PC-9 (cell line): ENCODE measurements around the gene AVL9. TPM values are rescaled to one million over a fixed set of nuclear protein-coding genes. Genes with fewer than 3 reads are reported as not detected.

Experiments used
- BruUV-seq: library from RNA; stranded (reverse); fragments of 400-500 nt; replicated peaks from 2 replicates; lab custom pipeline; 2021; lab: Mats Ljungman, UMichigan
- CTCF ChIA-PET: fragments of 300-600 bp; sonication (Branson Sonifier 250); formaldehyde crosslinking; loops from one replicate; lab custom pipeline; 2022; ENCODE audit warnings: antibody characterized with exemption; lab: Charles Lee
- POLR2A ChIA-PET: fragments of 300-600 bp; sonication (Branson Sonifier 250); formaldehyde crosslinking; loops from one replicate; lab custom pipeline; 2022; ENCODE audit warnings: antibody characterized with exemption; ENCODE audit not compliant: unreplicated experiment; lab: Charles Lee
- DNase-seq, 2 experiments: peaks; one replicate each; pipeline versions ENCODE4 v3.0.0 to v3.0.0-alpha.2; 2015 to 2022; ENCODE audit warnings: mixed read lengths in 1 of 2
- H2AFZ ChIP-seq: fragments of 200-600 bp; sonication (generic); 2 replicates; pipeline ENCODE4 v1.8.1; 2017; ENCODE audit warnings: antibody characterized with exemption
- H3F3A ChIP-seq: fragments of 200-600 bp; sonication (generic); 2 replicates; pipeline ENCODE4 v1.8.1; 2017; ENCODE audit warnings: antibody characterized with exemption, mild to moderate bottlenecking, low read depth; ENCODE audit not compliant: insufficient read depth
- H3K27ac ChIP-seq: fragments of 200-600 bp; sonication (generic); 2 replicates; pipeline ENCODE4 v1.6.1; 2016; ENCODE audit warnings: mixed run types
- H3K27me3 ChIP-seq: fragments of 200-600 bp; sonication (generic); 2 replicates; pipeline ENCODE4 v1.6.1; 2016; ENCODE audit warnings: low read depth, mixed run types; ENCODE audit not compliant: insufficient read depth
- H3K36me3 ChIP-seq: fragments of 200-600 bp; sonication (generic); 2 replicates; pipeline ENCODE4 v1.6.1; 2016; ENCODE audit warnings: low read depth, mixed run types
- H3K4me1 ChIP-seq: fragments of 200-600 bp; sonication (generic); replicated peaks from 2 replicates; pipeline ENCODE4 v1.6.1; 2016; ENCODE audit warnings: mixed run types; ENCODE audit not compliant: insufficient read depth
- H3K4me2 ChIP-seq: fragments of 200-600 bp; sonication (generic); 2 replicates; pipeline ENCODE4 v1.6.1; 2017; ENCODE audit warnings: mixed run types
- H3K4me3 ChIP-seq: fragments of 200-600 bp; sonication (generic); 2 replicates; pipeline ENCODE4 v1.6.1; 2016; ENCODE audit warnings: mixed run types
- H3K79me2 ChIP-seq: fragments of 200-600 bp; sonication (generic); 2 replicates; pipeline ENCODE4 v1.6.1; 2017; ENCODE audit warnings: low read depth, mixed run types
- H3K9me2 ChIP-seq: fragments of 200-600 bp; sonication (generic); 2 replicates; pipeline ENCODE4 v1.8.1; 2017; ENCODE audit warnings: mild to moderate bottlenecking; ENCODE audit not compliant: insufficient read depth
- H3K9me3 ChIP-seq: fragments of 200-600 bp; sonication (generic); 2 replicates; pipeline ENCODE4 v1.8.1; 2016; ENCODE audit warnings: low read depth; ENCODE audit not compliant: insufficient read depth
- H4K20me1 ChIP-seq: fragments of 200-600 bp; sonication (generic); 2 replicates; pipeline ENCODE4 v1.8.1; 2017; ENCODE audit not compliant: insufficient read depth
- EZH2 ChIP-seq: fragments of 200-600 bp; sonication (generic); IDR thresholded peaks from 2 replicates; pipeline ENCODE4 v1.8.0; 2017; ENCODE audit warnings: antibody characterized with exemption, low read depth
- intact Hi-C: fragments of 100-400 bp; cut with micrococcal nuclease; formaldehyde crosslinking; loops from one replicate; pipeline ENCODE4 v1.10.0; 2022; ENCODE audit not compliant: unreplicated experiment
- total RNA-seq: library from RNA; stranded (reverse); gene quantifications from 2 replicates; pipeline ENCODE4 v1.2.3, GENCODE V29; 2021
- TF ChIP-seq, protein P1 (sequence below): fragments of 200-600 bp; sonication (generic); conservative IDR thresholded peaks from 2 replicates; pipeline ENCODE4 v1.6.1; 2017; ENCODE audit warnings: mixed run types, antibody characterized with exemption, mild to moderate bottlenecking, moderate library complexity

Gene AVL9
- total RNA-seq, 1 experiment from 2014 or later, result 57.1 TPM

DNA sequence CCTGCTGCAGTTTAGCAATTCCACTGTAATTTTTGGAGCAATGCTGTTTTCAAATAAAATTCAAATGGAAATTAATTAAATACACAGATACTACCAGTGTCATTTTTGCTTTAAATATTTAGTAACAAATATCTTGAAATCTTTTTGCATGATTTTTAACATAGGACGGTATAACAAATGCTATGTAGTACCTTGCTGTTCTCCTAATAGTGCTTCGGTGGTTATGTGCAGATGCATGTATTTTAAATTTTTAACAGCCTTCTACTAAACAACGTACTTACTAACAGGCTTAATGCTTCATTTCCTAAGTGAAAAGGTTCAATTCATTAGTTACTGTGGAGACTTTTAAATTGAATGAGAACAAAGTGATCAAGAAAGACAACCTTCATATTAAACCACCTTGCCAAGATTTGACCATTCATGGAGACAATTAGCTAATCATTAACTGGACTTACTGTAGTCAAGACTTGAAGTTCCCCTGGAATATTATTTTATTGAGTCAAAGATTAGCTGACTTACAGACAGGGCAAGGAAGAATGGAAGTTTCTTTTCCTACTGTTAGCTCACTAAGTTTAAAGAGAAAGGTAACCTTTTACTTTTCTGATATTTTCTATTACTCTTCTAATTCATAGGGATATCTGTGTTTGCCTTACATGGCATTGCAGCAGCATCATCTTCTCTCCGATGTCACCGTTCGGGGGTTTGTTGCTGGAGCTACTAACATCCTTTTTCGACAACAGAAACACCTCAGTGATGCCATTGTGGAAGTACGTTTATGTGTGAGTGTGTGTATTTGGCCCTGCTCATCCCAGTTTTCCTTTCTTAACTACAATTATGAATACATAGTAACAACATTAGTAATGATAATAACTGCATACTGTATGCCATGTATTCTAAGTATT lies 74.3 kb downstream of the AVL9 start:
- Histone ChIP-seq H4K20me1 (0 out of 2 replicates have a peak, but pooled peaks cover 6% of the 10 kb centered on the region), H3K36me3 (peaks cover 34% of the 10 kb centered on the region), H3K27me3 (no peaks in the 10 kb centered on the region), H3K4me1 (no peaks in the 10 kb centered on the region), H3K9me2 (no peaks in the 10 kb centered on the region), H3K27ac (no peak overlapping the region), H3K79me2 (peaks cover 6% of the 10 kb centered on the region; the same call in 1 of the 2 replicates), H3K4me3 (no peak overlapping the region), H2AFZ (no peak overlapping the region), H3K9me3 (no peaks in the 10 kb centered on the region), H3K4me2 (no peak overlapping the region), H3F3A (peaks cover 10% of the 10 kb centered on the region)
- ChIA-PET POLR2A (no interaction called here), CTCF (no interaction called here)
- no TSS peak for BruUV-seq
- intact Hi-C loops, result loop anchor here (5.0 kb wide), 1 partner anchor 72 kb away; the partner anchor contains the start of gene AVL9
- DNase-seq, result no peak
- TF ChIP-seq EZH2, result no peak
- TF ChIP-seq, protein P1, sequence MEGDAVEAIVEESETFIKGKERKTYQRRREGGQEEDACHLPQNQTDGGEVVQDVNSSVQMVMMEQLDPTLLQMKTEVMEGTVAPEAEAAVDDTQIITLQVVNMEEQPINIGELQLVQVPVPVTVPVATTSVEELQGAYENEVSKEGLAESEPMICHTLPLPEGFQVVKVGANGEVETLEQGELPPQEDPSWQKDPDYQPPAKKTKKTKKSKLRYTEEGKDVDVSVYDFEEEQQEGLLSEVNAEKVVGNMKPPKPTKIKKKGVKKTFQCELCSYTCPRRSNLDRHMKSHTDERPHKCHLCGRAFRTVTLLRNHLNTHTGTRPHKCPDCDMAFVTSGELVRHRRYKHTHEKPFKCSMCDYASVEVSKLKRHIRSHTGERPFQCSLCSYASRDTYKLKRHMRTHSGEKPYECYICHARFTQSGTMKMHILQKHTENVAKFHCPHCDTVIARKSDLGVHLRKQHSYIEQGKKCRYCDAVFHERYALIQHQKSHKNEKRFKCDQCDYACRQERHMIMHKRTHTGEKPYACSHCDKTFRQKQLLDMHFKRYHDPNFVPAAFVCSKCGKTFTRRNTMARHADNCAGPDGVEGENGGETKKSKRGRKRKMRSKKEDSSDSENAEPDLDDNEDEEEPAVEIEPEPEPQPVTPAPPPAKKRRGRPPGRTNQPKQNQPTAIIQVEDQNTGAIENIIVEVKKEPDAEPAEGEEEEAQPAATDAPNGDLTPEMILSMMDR, result no peak

DNA sequence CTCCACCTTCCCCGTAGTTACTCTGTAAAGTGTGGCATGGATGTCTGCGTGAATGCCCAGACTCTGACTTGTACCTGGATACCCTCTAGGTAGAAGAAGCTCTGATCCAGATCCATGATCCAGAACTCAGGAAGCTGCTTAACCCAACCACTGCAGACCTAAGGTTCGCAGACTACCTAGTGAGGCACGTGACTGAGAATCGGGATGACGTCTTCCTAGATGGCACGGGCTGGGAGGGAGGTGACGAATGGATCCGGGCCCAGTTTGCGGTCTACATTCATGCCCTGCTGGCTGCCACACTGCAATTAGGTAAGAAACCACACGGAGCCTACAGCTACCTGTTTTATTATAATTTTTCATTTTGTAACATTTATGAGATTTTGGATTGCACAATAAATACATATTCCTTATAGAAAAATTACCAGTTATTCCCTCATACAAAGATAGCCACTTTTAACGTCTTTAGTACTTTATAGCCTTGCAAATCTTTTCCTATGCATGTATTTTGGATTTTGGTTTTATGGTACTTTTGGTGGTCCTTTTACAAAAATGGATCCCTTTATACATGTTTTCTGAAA lies 77.9 kb downstream of the AVL9 start:
- intact Hi-C loops, result loop anchor here (5.0 kb wide), 1 partner anchor 76 kb away; the partner anchor contains the start of gene AVL9
- POLR2A ChIA-PET, result no interaction called here
- no peaks in the 10 kb centered on the region for H3K9me3 ChIP-seq
- peaks cover 59% of the 10 kb centered on the region for H3K36me3 ChIP-seq
- H3K27ac ChIP-seq, result no peak overlapping the region
- peaks cover 3% of the 10 kb centered on the region; the same call in 1 of the 2 replicates for H3K79me2 ChIP-seq
- BruUV-seq, result no TSS peak
- no peak overlapping the region for H3K4me3 ChIP-seq
- H3K27me3 ChIP-seq, result no peaks in the 10 kb centered on the region
- H2AFZ ChIP-seq, result no peak overlapping the region
- DNase-seq, result no peak
- no peaks in the 10 kb centered on the region for H3K9me2 ChIP-seq
- no peaks in the 10 kb centered on the region for H3K4me1 ChIP-seq
- 0 out of 2 replicates have a peak, but pooled peaks cover 6% of the 10 kb centered on the region for H4K20me1 ChIP-seq
- H3F3A ChIP-seq, result peaks cover 10% of the 10 kb centered on the region
- H3K4me2 ChIP-seq, result no peak overlapping the region
- TF ChIP-seq, protein P1, result no peak
- no peak for TF ChIP-seq EZH2
- CTCF ChIA-PET, result no interaction called here

DNA sequence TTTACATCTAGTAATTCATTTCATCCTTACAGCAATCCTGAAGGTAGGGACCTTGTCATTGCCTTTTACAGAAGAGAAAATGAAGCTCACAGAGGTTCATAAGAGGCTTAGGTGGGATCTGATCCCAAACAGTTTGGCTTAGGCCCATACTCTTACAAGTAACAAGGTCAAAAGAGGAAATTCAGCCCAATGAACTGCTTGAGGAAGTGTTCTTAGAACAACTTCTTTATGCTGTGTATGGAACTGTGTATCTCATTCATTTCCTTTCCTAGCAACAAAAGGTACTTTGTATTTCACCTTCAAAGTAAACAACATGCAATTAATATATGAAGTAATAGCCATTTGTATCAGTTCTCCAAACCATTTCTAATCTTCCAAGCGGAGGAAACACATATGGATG lies 79.3 kb downstream of the AVL9 start:
- TF ChIP-seq, protein P1, result no peak
- no peak for TF ChIP-seq EZH2
- H3K27me3 ChIP-seq, result no peaks in the 10 kb centered on the region
- no peaks in the 10 kb centered on the region for H3K79me2 ChIP-seq
- H3K4me2 ChIP-seq, result no peak overlapping the region
- BruUV-seq, result no TSS peak
- H2AFZ ChIP-seq, result no peak overlapping the region
- intact Hi-C loops, result loop anchor here (5.0 kb wide), 1 partner anchor 77 kb away; the partner anchor contains the start of gene AVL9
- ChIA-PET CTCF (no interaction called here), POLR2A (interaction anchor here (0.7 kb wide), 1 partner anchor 8 kb away, joined by 3 read pairs; no protein-coding TSS in a partner anchor)
- peaks cover 10% of the 10 kb centered on the region for H3F3A ChIP-seq
- DNase-seq, result no peak
- H3K36me3 ChIP-seq, result peaks cover 57% of the 10 kb centered on the region
- no peaks in the 10 kb centered on the region for H3K4me1 ChIP-seq
- H3K9me3 ChIP-seq, result no peaks in the 10 kb centered on the region
- no peak overlapping the region for H3K4me3 ChIP-seq
- H3K27ac ChIP-seq, result no peak overlapping the region
- no peaks in the 10 kb centered on the region for H3K9me2 ChIP-seq
- H4K20me1 ChIP-seq, result no peaks in the 10 kb centered on the region
